ENCODE measurements around the gene NUAK1. TPM values are rescaled to one million over a fixed set of nuclear protein-coding genes. Genes with fewer than 3 reads are reported as not detected.
"Not testable (repeated sequence)": the region's sequence is repeated elsewhere in the genome, so short reads cannot be mapped to it uniquely, and the experiment has no call there.

NUAK1 gene
- polyA plus RNA-seq, 6 donors from 2014 or later = not detected

- ATAC-seq (ENCODE audit: low read depth in 2 of 2) (no peak), DNase-seq (no peak)
- Mint-ChIP-seq H3K27ac (no peak overlapping the region), H3K9me3 (peaks cover 0 to 4% (median 0%) of the 10 kb centered on the region in 7 donors), H3K27me3 (peaks cover 0 to 21% (median 20%) of the 10 kb centered on the region in 3 donors), H3K4me1 (no peaks in the 10 kb centered on the region), H3K36me3 (no peaks in the 10 kb centered on the region), H3K4me3 (no peak overlapping the region)
Measured at GRCh38 chr12:106029532-106029931, 109.2 kb downstream of the NUAK1 start.

- Mint-ChIP-seq H3K36me3 (no peaks in the 10 kb centered on the region), H3K4me1 (no peaks in the 10 kb centered on the region), H3K4me3 (no peak overlapping the region), H3K27me3 (peaks cover 0 to 21% (median 20%) of the 10 kb centered on the region in 3 donors), H3K9me3 (peaks cover 0 to 4% (median 2%) of the 10 kb centered on the region in 7 donors), H3K27ac (no peak overlapping the region)
- ATAC-seq (ENCODE audit: low read depth in 2 of 2) = no peak
- no peak for DNase-seq
Measured at GRCh38 chr12:106027911-106028310, 110.8 kb downstream of the NUAK1 start.

GRCh38 chr12:106027286-106027685, 111.5 kb downstream of the NUAK1 start:
- Mint-ChIP-seq H3K4me1 (no peaks in the 10 kb centered on the region), H3K9me3 (peaks cover 0 to 4% (median 2%) of the 10 kb centered on the region in 7 donors), H3K4me3 (no peak overlapping the region), H3K27ac (no peak overlapping the region), H3K36me3 (no peaks in the 10 kb centered on the region), H3K27me3 (peaks cover 0 to 21% (median 20%) of the 10 kb centered on the region in 3 donors)
- no peak for ATAC-seq (ENCODE audit: low read depth in 2 of 2)
- no peak for DNase-seq

GRCh38 chr12:106025129-106025528, 113.6 kb downstream of the NUAK1 start:
- Mint-ChIP-seq H3K36me3 (peaks cover 0 to under 1% of the 10 kb centered on the region in 2 donors), H3K9me3 (peaks cover 0 to 6% (median 2%) of the 10 kb centered on the region in 7 donors), H3K4me1 (no peaks in the 10 kb centered on the region), H3K4me3 (no peak overlapping the region), H3K27ac (no peak overlapping the region), H3K27me3 (peaks cover under 1 to 23% (median 20%) of the 10 kb centered on the region in 3 donors)
- ATAC-seq (ENCODE audit: low read depth in 2 of 2) = no peak
- DNase-seq = no peak

- ATAC-seq (ENCODE audit: low read depth in 2 of 2) = no peak
- H3K27ac Mint-ChIP-seq = no peak overlapping the region
- H3K36me3 Mint-ChIP-seq = peaks cover 5 to 9% of the 10 kb centered on the region in 2 donors
- DNase-seq = no peak
- peaks cover 10 to 24% (median 13%) of the 10 kb centered on the region in 7 donors for H3K9me3 Mint-ChIP-seq
- no peaks in the 10 kb centered on the region for H3K4me1 Mint-ChIP-seq
- H3K27me3 Mint-ChIP-seq = peaks cover 6 to 28% (median 18%) of the 10 kb centered on the region in 3 donors
- no peak overlapping the region for H3K4me3 Mint-ChIP-seq
Measured at GRCh38 chr12:106023039-106023438, 115.7 kb downstream of the NUAK1 start.

GRCh38 chr12:106022568-106023012, 116.2 kb downstream of the NUAK1 start:
- Mint-ChIP-seq H3K27ac (no peak overlapping the region), H3K9me3 (peaks cover 10 to 26% (median 15%) of the 10 kb centered on the region in 7 donors), H3K4me3 (no peak overlapping the region), H3K27me3 (peaks cover 6 to 24% (median 13%) of the 10 kb centered on the region in 3 donors), H3K36me3 (peaks cover 5 to 9% of the 10 kb centered on the region in 2 donors), H3K4me1 (no peaks in the 10 kb centered on the region)
- DNase-seq (no peak), ATAC-seq (ENCODE audit: low read depth in 2 of 2) (no peak)

- H3K4me1 Mint-ChIP-seq = no peaks in the 10 kb centered on the region
- peaks cover 5 to 13% (median 7%) of the 10 kb centered on the region in 3 donors for H3K27me3 Mint-ChIP-seq
- H3K9me3 Mint-ChIP-seq = peaks cover 10 to 31% (median 15%) of the 10 kb centered on the region in 7 donors
- ATAC-seq (ENCODE audit: low read depth in 2 of 2) (no peak), DNase-seq (no peak)
- H3K4me3 Mint-ChIP-seq = no peak overlapping the region
- peaks cover 5 to 9% of the 10 kb centered on the region in 2 donors for H3K36me3 Mint-ChIP-seq
- no peak overlapping the region for H3K27ac Mint-ChIP-seq
Measured at GRCh38 chr12:106021516-106021915, 117.2 kb downstream of the NUAK1 start.

- peaks cover 0 to 10% (median 10%) of the 10 kb centered on the region in 3 donors for H3K27me3 Mint-ChIP-seq
- H3K4me3 Mint-ChIP-seq = no peak overlapping the region
- peaks cover 5 to 9% of the 10 kb centered on the region in 2 donors for H3K36me3 Mint-ChIP-seq
- peaks cover 10 to 39% (median 17%) of the 10 kb centered on the region in 7 donors for H3K9me3 Mint-ChIP-seq
- ATAC-seq (ENCODE audit: low read depth in 2 of 2) (no peak), DNase-seq (no peak)
- no peaks in the 10 kb centered on the region for H3K4me1 Mint-ChIP-seq
- H3K27ac Mint-ChIP-seq = no peak overlapping the region
Measured at GRCh38 chr12:106020736-106021135, 118.0 kb downstream of the NUAK1 start.

GRCh38 chr12:106019144-106019543, 119.6 kb downstream of the NUAK1 start:
- H3K4me3 Mint-ChIP-seq = no peak overlapping the region
- H3K27ac Mint-ChIP-seq = no peak overlapping the region
- DNase-seq (no peak), ATAC-seq (ENCODE audit: low read depth in 2 of 2) (no peak)
- peaks cover 5 to 9% of the 10 kb centered on the region in 2 donors for H3K36me3 Mint-ChIP-seq
- no peaks in the 10 kb centered on the region for H3K4me1 Mint-ChIP-seq
- peaks cover 0 to 10% (median 10%) of the 10 kb centered on the region in 3 donors for H3K27me3 Mint-ChIP-seq
- H3K9me3 Mint-ChIP-seq = peaks cover 10 to 39% (median 17%) of the 10 kb centered on the region in 7 donors

GRCh38 chr12:106018286-106018685, 120.5 kb downstream of the NUAK1 start:
- H3K4me3 Mint-ChIP-seq = no peak overlapping the region
- ATAC-seq (ENCODE audit: low read depth in 2 of 2) = no peak
- DNase-seq = no peak
- H3K4me1 Mint-ChIP-seq = no peaks in the 10 kb centered on the region
- peaks cover 10 to 39% (median 15%) of the 10 kb centered on the region in 7 donors for H3K9me3 Mint-ChIP-seq
- H3K27me3 Mint-ChIP-seq = peaks cover 0 to 12% (median 10%) of the 10 kb centered on the region in 3 donors
- H3K36me3 Mint-ChIP-seq = peaks cover 5 to 9% of the 10 kb centered on the region in 2 donors
- no peak overlapping the region for H3K27ac Mint-ChIP-seq

GRCh38 chr12:106016601-106017278, 122.0 kb downstream of the NUAK1 start:
- H3K27ac Mint-ChIP-seq = not testable (repeated sequence)

GRCh38 chr12:106015646-106016045, 123.1 kb downstream of the NUAK1 start:
- DNase-seq (no peak), ATAC-seq (ENCODE audit: low read depth in 2 of 2) (no peak)
- Mint-ChIP-seq H3K27ac (no peak overlapping the region), H3K4me1 (no peaks in the 10 kb centered on the region), H3K4me3 (no peak overlapping the region), H3K9me3 (peaks cover 15 to 39% (median 18%) of the 10 kb centered on the region in 7 donors), H3K36me3 (peaks cover 9 to 12% of the 10 kb centered on the region in 2 donors), H3K27me3 (peaks cover 0 to 18% (median 10%) of the 10 kb centered on the region in 3 donors)

More at GRCh38 chr12:106016601-106017278, 122.0 kb downstream of the NUAK1 start:
- not testable (repeated sequence) for ATAC-seq (ENCODE audit: low read depth in 2 of 2); H3K4me1 Mint-ChIP-seq; DNase-seq; H3K4me3 Mint-ChIP-seq
- peaks cover 0 to 18% (median 10%) of the 10 kb centered on the region in 3 donors for H3K27me3 Mint-ChIP-seq
- H3K9me3 Mint-ChIP-seq = peaks cover 15 to 39% (median 18%) of the 10 kb centered on the region in 7 donors
- peaks cover 9 to 10% of the 10 kb centered on the region in 2 donors for H3K36me3 Mint-ChIP-seq

GRCh38 chr12:106013941-106014340, 124.8 kb downstream of the NUAK1 start:
- no peak overlapping the region for H3K27ac Mint-ChIP-seq
- no peaks in the 10 kb centered on the region for H3K4me1 Mint-ChIP-seq
- H3K9me3 Mint-ChIP-seq = peaks cover 7 to 26% (median 9%) of the 10 kb centered on the region in 7 donors
- H3K36me3 Mint-ChIP-seq = peaks cover 0 to 10% of the 10 kb centered on the region in 2 donors
- DNase-seq = no peak
- peaks cover 0 to 12% (median 0%) of the 10 kb centered on the region in 3 donors for H3K27me3 Mint-ChIP-seq
- no peak for ATAC-seq (ENCODE audit: low read depth in 2 of 2)
- no peak overlapping the region for H3K4me3 Mint-ChIP-seq

Data from naive B cell (primary cell).